ENCODE results near the gene SHBG.
"Not testable (repeated sequence)": the region's sequence is repeated elsewhere in the genome, so short reads cannot be mapped to it uniquely, and the experiment has no call there.

SHBG gene

DNA sequence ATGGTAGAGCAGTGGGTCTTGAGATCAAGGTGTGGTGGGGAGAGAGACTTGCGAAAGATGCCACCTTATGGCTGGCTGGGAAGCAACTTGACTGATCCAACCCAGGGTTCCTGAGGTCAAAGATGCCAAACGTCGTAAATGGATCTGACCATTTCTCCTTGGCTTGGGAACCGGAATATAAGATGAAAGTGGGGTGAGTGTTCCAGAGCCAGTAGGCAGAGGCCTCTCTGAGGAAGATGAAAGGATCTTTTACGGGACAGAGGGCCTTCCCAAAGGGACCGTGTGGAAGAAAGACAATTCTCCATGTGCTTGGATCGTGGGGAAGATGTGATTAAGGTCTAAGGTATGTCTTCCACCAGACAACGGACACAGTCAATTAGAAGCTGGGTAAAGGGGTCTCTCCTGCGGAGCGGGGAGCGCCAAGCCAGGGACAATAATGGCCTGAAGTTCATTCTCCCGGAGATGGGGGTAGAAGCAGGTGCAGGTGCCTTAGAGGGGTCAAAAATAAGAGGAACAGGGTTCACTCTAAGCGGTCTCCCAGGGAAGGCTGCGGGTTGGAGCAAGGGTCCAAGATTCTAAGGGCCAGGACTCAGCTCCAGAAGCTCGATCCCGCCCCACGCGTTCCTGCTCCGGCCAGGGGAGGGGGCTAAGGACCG, 16.0 kb upstream of the SHBG start:
- DNase-seq: no peak

DNA sequence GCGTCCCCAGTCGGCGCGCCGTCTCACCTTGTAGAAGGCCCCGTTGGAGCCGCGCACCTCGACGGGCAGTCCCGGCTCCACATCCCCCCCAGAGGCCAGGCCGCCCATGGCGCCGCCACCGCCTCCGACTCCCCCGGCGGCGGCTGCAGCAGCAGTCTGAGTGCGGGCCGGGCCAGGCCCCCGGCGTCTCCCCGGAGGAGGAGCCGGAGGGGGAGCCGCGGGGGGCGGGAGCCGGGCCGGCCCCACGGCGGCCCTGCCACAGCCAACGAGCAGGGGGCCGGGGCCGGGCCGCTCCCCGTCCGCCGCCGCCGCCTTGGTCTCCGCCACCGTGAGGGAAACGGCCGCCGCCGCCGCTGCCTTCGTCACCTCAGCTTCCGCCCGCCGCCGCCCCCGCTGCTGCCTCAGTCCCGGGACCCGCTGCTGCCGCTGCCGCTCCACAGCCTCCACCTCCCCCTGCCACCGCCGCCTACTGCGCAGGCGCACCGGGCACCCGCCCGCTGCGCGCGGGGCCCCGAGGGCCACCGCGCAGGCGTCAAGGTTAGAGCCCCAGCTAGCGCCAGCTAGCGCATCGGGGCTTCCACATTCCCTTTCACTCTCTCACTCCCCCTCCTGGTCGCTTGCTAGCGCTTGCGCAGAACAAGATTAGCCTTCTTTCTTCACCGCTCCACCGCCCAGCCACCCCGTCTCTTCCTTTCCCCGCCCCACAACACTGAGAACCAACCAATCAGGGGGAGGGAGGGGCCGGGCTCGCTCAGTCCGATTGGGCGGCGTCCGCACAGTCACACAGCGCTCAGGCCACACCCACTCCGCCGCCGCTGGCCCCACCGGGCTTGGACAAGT, 15.3 kb upstream of the SHBG start, which contains the start of gene FXR2:
Gene FXR2 (minus strand): TSS at position 473 of the 840 bp plus-strand sequence. CDS start 365 bp downstream, at position 108.
- peak; percentile 99 for DNase-seq

DNA sequence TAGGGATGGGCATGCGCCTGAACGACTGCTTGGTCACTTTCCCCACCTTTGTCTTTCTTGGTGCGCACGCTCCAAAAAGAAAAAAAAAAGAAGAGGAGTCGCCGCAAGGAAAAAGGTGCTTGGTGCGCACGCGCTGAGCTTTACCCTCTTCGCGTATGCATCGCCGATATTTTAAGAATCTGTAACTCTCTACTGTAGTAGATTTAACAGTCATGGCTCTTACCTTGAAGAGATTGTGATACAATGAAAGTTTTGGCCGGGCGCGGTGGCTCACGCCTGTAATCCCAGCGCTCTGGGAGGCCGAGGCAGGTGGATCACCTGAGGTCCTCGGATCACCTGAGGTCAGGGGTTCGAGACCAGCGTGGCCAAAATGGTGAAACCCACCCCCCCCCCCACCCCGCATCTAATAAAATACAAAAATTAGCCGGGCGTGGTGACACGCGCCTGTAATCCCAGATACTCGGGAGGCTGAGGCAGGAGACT, 14.6 kb upstream of the SHBG start:
- no peak for DNase-seq

DNA sequence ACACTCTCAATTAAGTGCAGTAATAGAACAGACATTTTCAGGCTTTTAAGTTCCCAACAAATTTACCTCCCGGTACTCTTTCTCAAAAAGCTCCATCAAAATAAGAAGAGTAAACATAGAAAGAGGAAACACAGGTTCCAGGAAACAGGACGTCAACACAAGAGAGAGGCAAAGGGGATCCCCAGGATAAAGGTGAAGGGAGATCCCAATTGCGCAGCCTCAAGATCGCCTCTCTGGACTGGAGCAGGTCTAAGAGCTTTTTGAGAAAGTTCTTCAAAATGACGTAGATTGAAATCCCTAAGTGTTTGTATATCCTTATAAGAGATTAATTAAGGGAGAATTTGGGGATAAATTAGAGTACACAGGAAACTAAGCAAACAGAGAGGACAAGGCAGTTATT, 11.3 kb upstream of the SHBG start:
- DNase-seq: no peak

DNA sequence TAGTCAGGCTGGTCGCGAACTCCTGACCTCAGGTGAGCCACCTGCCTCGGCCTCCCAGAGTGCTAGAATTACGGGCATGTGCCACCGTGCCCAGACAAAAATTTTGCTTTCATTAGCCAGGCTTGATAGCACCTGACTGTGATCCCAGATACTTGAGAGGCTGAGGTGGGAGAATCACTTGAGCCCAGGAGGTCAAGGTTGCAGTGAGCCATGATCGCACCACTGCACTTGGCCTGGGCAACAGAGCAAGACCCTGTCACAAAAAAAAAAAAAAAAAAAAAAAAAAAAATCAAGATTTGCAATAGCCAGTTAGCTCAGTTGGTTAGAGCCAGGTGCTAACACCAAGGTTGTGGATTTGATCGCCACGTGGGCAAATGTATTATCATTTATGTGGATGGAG, 9.1 kb upstream of the SHBG start:
- no peak for DNase-seq

DNA sequence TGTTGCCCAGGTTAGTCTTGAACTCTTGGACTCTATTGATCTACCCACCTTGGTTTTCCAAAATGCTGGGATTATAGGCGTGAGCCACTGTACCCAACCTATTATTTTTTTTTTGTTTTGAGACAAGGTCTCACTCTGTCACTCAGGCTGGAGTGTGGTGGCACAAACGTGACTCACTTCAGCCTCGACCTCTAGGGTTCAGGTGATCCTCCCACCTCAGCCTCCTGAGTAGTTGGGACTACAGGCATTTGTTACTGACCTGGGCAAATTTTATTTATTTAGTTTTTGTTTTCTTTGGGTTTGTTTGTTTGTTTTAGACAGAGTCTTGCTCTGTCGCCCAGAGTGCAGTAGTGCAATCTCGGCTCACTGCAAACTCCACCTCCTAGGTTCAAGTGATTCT, 6.3 kb upstream of the SHBG start:
- no peak for DNase-seq

DNA sequence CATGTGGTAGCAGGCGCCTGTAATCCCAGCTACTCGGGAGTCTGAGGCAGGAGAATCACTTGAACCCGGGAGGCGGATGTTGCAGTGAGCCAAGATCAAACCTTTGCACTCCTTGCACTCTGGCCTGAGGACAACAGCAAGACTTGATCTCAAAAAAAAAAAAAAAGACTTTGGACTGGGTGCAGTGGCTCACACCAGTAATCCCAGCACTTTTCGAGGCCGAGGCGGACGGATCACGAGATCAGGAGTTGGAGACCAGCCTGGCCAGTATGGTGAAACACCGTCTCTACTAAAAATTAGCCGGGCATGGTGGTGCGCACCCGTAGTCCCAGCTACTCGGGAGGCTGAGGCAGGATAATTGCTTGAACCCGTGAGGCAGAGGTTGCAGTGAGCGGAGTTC, 4.2 kb upstream of the SHBG start:
- DNase-seq: not testable (repeated sequence)

DNA sequence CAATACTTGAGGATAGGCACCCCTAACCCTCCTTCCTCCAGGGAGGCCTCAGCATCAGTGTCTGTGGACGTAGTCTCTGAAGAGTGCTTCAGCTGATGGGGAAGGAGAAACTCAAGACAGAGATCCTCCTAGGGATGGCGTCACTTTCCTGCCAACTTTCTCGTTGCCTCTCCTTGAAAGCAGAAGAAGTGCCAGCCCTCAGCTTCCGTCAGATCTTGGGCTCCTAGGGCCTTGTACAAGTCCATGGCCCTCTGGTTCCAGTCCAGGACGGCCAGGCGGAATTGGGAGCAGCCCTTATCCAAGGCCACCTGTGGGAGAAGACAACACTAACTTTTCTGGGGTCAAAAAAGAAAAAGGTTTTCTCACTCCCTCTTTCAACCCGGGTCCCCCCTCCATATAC, 3.6 kb upstream of the SHBG start:
- no peak for DNase-seq

DNA sequence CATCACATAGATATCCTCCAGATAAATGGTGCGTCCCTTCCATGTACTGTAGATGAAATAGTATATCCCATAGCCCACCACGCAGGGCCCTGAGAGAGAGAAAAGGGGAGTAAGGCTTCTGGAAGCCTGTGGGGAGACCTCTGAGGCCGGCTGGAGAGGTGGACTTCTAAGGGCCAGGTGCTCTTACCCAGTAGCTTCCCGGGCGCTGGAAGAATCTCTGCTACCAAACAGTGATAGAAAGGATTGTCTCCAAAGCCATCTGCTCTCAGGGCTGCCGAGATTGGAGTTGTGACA, 3.0 kb upstream of the SHBG start:
- no peak for DNase-seq

DNA sequence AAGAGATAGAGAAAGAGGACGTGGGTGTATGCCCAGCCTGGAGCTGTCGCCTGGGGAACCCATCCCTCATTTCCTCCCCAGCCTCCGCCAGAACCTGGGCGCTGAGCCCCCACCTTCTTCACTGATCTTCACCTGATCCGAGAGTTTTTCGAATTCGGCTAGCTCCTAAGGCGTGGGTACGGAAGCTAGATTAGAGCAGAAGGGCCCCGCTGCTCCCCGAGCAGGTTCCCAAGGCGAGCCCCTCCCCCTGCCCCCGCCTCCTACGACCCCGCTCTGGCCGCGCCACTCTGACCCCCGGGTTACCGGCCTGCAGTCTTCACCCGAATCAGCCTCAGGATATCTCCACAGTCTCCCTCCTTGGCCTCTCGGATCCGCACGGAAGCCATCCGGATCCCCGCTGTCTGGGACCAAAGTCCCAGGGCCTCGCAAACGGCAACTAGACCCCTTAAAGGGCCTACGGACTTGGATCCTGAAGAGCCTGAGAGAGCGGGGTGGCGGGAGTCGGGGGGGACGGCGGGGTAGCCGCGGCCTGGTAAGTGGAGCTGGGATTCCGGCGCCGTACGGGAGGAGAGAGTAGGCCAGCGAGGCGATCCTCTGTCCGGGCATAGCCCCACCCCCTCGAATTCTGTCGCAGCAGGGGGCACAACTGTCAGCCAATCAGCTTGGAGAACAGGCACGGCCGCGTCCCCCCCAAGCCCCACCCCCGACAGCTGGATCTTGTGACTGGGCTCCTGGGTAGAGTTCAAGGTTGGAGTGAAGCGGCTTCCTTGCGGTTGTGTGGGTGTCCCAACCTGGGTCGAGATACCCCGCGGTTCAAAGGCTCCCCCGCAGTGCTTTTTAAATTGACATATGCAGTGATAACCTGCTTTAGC, 2.4 kb upstream of the SHBG start, which contains the start of gene SAT2:
Gene SAT2 (minus strand): TSS at position 572 of the 872 bp plus-strand sequence. CDS start 186 bp downstream, at position 386.
- peak; percentile 81 for DNase-seq

DNA sequence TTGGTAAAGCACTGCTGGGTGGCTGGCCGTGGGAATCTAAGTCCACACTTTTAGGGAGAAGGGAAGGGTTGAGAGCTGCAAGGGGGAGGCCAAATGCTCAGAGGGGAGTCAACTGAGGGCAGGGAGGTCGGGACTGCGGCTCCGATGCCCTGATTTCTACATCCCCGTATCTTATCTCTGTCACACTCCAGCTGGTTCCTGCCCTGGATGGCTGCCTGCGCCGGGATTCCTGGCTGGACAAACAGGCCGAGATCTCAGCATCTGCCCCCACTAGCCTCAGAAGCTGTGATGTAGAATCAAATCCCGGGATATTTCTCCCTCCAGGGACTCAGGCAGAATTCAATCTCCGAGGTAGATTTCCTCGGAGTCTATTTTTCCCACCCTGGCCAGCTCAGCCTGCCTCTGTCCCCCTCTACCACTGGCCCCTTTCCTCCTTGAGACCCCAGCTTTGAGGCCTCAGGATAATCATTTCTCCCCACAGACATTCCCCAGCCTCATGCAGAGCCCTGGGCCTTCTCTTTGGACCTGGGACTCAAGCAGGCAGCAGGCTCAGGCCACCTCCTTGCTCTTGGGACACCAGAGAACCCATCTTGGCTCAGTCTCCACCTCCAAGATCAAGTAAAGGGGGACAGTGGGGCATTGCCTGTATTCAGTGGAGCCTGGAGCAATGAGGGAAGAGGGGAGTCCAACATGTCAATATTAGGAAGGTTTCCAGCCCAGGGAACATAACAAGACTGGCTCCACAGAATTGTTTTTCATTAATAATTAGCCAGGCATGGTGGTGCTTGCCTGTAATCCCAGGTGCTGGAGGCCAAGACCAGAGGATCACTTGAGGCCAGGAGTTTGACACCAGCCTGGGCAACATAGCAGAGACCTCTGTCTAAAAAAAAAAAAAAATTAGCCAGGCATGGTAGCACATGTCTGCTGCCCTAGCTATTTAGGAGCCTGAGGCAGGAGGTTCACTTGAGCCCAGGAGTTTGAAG, 1.8 kb downstream of the SHBG start:
- DNase-seq: no peak

DNA sequence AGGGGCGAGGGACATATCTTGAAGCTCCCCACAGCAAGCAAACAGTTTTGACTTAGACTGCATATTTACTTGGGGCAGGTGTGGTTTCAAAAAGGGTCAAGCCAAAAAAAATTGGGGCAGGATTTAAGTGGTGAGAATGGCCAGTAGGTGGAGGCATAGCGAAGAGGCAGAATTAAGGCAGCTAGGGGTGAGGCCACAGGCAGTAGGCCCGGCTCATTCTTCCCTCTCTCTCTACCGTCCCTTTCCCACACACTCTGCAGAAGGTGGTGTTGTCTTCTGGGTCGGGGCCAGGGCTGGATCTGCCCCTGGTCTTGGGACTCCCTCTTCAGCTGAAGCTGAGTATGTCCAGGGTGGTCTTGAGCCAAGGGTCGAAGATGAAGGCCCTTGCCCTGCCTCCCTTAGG, 2.6 kb downstream of the SHBG start:
- no peak for DNase-seq

DNA sequence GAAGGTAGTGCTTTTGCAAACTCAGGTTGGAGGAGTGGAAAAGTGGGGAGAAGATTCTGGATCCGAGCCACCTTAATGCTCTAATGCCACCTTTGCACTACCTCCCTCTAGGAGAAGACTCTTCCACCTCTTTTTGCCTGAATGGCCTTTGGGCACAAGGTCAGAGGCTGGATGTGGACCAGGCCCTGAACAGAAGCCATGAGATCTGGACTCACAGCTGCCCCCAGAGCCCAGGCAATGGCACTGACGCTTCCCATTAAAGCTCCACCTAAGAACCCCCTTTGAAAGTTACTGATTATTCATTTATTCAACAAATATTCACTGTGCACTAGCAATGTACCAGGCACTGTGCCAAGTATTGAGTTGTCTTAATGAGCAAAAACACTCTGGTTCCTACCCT, 3.2 kb downstream of the SHBG start:
- DNase-seq: no peak

DNA sequence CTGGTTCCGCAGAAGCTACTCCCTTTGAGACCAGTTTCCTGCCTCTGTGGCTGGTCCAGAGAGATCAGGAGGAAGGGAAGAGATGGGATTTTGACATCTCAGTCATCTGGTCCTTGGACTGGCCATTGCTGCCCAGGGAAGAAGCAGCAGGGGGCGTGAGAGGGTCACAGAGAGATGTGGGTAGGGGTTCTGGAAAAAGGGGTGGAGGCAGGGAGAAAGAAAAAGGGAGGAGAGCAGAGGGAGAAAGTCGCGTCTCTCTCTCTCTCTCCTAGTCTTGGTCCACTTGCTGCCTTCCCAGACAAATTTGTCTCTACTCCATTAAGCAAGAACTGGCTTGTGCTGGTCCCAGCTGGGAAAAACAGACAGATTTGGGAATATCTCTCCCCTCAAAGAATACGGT, 4.4 kb downstream of the SHBG start:
- DNase-seq: no peak

DNA sequence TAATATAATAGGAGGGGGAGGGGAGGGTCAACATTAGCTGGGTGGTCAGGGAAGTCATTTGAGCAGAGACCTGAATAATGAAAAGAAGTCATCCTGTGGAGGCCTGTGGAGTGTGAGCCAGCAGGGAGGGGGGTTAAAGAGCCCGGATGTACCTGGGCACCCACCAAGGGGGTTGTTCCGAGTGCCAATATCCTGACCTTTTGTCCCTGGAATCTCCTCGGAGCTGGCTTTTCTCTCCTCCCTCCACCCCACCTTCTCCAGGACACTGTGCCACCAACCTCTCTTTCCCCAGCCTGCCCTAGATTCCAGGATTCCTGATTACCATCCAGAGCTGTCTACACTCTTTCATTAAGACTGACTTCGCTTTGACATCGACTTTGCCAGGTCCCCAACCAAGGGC, 6.2 kb downstream of the SHBG start:
- DNase-seq: no peak

DNA sequence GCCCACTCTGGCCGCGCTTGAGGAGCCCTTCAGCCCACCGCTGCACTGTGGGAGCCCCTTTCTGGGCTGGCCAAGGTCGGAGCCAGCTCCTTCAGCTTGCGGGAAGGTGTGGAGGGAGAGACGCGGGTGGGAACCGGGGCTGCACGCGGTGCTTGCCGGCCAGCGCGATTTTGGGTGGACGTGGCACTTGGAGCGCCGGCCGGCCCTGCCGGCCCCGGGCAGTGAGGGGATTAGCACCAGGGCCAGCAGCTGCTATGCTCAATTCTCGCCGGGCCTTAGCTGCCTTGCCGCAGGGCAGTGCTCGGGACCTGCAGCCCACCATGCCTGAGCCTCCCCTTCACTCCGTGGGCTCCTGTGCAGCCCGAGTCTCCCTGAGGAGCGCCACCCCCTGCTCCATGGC, 10.8 kb downstream of the SHBG start:
- no peak for DNase-seq

DNA sequence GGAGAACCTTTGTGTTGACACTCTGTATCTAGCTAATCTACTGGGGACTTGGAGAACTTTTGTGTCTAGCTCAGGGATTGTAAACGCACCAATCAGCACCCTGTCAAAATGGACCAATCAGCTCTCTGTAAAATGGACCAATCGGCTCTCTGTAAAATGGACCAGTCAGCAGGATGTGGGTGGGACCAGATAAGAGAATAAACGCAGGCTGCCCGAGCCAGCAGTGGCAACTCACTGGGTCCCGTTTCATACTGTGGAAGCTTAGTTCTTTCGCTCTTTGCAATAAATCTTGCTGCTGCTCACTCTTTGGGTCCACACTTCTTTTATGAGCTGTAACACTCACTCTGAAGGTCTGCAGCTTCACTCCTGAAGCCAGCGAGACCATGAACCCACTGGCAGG, 11.7 kb downstream of the SHBG start:
- not testable (repeated sequence) for DNase-seq

DNA sequence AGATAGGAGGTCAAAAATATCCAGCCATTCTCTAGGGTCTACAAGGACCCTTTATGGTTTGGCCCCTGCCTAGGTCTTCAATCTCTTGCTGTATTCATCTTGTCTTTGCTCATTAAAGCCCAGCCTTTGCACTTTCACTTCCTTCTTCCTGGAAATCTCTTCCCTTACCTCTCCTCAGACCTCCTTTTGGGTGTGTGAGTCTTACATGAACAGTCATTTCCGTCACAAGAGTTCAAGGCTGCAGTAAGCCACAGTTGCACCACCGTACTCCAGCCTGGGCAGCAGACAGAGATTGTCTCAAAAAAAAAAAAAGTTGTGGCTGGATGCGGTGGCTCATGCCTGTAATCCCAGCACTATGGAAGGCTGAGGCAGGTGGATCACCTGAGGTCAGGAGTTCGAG, 14.8 kb downstream of the SHBG start:
- DNase-seq: no peak

DNA sequence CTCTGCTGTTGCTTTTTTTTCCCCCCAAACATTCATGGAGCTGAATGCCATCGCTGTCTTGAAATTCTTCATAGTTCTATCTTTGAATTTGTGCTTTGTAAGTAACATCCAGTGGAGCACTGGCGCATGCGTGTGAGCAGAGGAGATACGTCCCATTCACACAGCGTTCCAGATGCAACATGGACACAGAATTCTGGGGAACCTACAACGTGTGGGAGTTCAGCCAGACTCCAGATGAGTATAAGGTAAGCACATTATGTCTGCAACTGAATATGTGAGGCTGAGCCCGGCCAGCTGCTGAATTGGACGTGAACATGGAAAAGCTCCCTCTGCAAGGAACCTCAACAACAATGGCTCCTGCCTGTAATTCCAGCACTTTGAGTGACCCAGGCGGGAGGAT, 16.5 kb downstream of the SHBG start:
- no peak for DNase-seq

DNA sequence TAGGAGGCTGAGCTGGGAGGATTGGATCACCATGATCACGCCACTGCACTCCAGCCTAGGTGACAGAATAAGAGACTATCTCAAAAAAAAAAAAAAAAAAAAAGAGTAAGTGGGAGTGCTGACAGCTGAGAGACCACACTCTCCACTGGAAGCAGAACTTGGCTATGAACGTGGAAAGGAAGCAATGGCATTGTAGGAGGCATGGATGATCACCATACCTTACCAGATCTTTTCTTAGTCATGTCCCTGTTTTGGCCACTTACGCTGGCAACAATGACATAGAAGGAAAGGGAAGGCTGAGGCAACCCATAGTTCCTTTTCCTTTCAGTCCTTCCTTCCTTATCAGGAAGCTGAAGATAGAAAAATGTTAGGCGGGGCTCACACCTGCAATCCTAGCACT, 17.1 kb downstream of the SHBG start:
- no peak for DNase-seq

DNA sequence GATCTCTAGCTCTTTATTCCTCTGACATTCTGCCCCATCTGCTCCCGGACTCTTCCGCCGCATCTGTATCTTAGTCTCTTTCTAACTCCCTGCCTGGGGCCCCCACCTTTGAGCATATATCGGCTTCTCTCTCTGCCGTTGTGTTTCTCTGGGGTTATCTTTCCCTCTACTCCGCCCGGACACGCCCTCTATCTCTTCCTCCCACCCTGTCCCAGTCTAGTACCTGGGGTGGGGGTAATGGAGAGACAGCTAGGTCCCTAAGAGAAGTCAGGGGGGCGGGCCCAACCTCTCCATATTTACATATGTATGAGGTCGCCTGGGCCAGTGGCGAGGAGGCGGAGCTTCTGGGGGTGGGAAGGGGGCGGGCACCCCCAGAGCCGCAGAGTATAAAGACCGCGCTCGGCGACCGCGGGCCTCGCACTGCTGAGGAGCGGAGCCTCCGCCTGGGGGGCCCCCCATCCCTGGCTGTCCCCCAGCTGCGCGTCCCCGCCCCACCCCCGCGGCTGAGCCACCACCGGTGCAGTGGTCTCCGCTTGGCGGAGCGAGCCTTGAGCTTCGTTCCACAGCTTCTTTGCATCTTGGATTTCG, 20.7 kb downstream of the SHBG start, which contains the start of gene ATP1B2:
Gene ATP1B2 (plus strand): TSS at position 418 of the 588 bp plus-strand sequence. CDS start 593 bp downstream, outside the sequence.
- peak; percentile 57 for DNase-seq

Measured in NCI-H1048 (cell line).